ENCODE data around the gene KRTAP1-3.
"Not testable (repeated sequence)": the region's sequence is repeated elsewhere in the genome, so short reads cannot be mapped to it uniquely, and the experiment has no call there.

The KRTAP1-3 gene, protein sequence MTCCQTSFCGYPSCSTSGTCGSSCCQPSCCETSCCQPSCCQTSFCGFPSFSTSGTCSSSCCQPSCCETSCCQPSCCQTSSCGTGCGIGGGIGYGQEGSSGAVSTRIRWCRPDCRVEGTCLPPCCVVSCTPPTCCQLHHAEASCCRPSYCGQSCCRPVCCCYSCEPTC

DNA sequence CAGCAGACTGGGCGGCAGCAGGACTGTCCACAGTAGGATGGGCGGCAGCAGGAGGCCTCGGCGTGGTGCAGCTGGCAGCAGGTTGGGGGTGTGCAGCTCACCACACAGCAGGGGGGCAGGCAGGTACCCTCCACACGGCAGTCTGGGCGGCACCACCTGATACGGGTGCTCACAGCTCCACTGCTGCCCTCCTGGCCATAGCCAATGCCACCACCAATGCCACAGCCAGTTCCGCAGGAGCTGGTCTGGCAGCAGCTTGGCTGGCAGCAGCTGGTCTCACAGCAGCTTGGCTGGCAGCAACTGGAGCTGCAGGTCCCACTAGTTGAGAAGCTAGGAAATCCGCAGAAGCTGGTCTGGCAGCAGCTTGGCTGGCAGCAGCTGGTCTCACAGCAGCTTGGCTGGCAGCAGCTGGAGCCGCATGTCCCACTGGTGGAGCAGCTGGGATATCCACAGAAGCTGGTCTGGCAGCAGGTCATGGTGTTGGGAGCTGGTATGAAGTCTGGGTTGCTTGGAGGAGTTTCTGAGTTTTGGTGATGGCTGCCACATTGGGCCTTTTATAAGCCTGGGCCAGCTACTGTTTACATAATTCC is at the start of gene KRTAP1-3:
Gene KRTAP1-3 (minus strand): TSS at position 529 of the 590 bp plus-strand sequence. CDS start 53 bp downstream, at position 476.
- DNase-seq (ENCODE audit: low read depth): not testable (repeated sequence)

DNA sequence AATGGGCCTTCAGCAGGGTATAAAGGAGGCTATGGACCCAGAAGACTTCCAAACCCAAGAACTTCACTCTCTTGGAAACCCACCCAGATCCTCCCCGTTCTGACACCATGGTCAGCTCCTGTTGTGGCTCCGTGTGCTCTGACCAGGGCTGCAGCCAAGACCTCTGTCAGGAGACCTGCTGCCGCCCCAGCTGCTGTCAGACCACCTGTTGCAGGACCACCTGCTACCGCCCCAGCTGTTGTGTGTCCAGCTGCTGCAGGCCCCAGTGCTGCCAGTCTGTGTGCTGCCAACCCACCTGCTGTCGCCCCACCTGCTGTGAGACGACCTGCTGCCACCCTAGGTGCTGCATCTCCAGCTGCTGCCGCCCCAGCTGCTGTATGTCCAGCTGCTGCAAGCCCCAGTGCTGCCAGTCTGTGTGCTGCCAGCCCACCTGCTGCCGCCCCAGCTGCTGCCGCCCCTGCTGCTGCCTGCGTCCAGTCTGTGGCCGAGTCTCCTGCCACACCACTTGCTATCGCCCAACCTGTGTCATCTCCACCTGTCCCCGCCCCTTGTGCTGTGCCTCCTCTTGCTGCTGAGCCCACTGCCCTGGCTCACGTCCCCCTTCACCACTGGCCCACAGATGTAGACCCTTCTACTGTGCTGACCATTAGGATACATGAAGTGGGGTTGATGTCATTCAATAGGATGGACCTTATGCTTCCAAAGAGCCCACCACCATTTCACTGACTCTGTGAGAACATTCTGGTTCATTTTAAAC is 49.6 kb upstream of the KRTAP1-3 start, which contains the start of gene KRTAP4-7:
Gene KRTAP4-7 (plus strand): TSS at position 51 of the 757 bp plus-strand sequence. CDS start 57 bp downstream, at position 108.
- not testable (repeated sequence) for DNase-seq (ENCODE audit: low read depth)

DNA sequence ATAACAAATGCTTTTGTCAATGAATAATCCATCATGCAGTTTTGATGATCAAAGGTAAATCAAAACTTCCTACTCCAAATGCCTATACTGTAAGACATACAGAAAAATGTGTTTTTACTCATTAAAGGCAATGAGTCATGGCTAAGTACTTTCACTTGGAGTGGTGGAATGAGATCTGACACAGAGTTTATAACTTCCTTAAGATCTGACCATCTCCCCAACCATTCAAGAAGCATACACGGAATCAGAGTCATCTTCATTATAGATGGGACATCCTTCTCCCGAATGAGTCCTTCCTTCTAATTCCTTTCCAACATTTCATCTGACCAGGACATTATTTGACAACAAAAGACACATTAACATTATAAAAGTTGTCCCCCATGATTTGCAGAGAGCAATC is 48.8 kb upstream of the KRTAP1-3 start:
- not testable (repeated sequence) for DNase-seq (ENCODE audit: low read depth)

GRCh38 chr17:41082626-41083025 is 48.0 kb upstream of the KRTAP1-3 start:
- DNase-seq (ENCODE audit: low read depth): no peak

GRCh38 chr17:41076788-41077187 is 42.1 kb upstream of the KRTAP1-3 start:
- no peak for DNase-seq (ENCODE audit: low read depth)

DNA sequence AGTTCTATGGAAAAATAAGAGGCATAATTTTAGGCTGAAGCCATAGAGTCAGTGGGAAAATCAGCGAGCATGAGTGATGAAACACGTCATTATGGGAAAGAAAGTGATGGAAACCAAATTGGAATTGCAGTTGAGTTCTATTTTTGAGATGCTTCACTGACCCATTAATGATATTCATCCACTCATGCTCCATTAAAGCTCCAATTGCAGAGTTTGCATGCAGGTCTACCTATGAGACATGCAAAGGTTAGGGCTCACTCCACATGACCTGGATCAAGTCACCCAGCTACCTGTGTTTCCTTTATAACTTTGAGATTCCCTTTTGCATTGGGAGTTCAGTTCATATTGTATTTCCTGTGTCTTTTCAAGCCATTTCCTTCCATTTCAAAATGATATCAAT is 39.0 kb upstream of the KRTAP1-3 start:
- no peak for DNase-seq (ENCODE audit: low read depth)

- no peak for DNase-seq (ENCODE audit: low read depth)
These were observed 37.1 kb upstream of the KRTAP1-3 start for GRCh38 chr17:41071606-41072360.

- DNase-seq (ENCODE audit: low read depth): no peak
These were observed 34.4 kb upstream of the KRTAP1-3 start for GRCh38 chr17:41069031-41069430.

GRCh38 chr17:41067281-41067680 is 32.6 kb upstream of the KRTAP1-3 start:
- DNase-seq (ENCODE audit: low read depth): no peak

DNA sequence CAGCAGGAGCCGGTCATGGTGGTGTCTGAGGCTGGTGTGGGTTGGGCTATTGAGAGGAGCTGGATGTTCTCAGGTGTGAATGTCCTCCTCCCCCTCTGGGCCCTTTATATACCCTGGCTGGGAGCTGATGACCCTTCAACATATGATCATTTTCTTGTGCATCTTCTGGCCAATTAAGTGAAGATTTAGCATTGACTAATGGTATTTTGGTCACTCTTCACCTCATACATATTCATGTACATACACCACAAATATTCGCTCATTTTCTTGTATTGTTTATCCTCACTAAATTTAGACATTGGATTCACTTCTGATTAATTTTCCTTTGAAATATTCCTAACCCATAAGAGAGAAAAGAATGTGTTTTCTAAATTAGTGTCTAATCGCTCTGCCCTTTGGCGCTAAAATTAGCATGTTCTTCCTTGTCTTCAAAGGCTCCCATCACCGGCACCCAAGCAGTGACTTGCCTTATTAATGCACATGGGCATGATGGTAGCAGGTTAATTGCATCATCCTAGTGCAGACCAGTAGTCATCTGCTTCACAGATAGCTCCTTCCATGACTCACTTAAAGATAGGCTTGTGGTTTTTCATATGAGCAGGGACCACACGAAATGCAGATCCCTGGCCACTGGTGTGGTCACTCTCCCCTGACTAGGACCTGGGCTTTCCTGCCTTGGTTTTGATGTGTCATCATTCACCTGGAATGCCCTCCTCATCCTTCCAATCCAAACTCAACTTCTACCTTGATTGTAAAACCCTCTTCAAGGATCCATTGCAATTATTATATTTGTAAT is 31.4 kb upstream of the KRTAP1-3 start, which contains the start of gene KRTAP2-4:
Gene KRTAP2-4 (minus strand): TSS at position 51 of the 796 bp plus-strand sequence. CDS start 34 bp downstream, at position 17.
- DNase-seq (ENCODE audit: low read depth): no peak

- not testable (repeated sequence) for DNase-seq (ENCODE audit: low read depth)
These were observed 30.5 kb upstream of the KRTAP1-3 start for GRCh38 chr17:41065016-41065689.

GRCh38 chr17:41064301-41064700 is 29.6 kb upstream of the KRTAP1-3 start:
- DNase-seq (ENCODE audit: low read depth): no peak

- no peak for DNase-seq (ENCODE audit: low read depth)
These were observed 28.8 kb upstream of the KRTAP1-3 start for GRCh38 chr17:41063449-41063848.

DNA sequence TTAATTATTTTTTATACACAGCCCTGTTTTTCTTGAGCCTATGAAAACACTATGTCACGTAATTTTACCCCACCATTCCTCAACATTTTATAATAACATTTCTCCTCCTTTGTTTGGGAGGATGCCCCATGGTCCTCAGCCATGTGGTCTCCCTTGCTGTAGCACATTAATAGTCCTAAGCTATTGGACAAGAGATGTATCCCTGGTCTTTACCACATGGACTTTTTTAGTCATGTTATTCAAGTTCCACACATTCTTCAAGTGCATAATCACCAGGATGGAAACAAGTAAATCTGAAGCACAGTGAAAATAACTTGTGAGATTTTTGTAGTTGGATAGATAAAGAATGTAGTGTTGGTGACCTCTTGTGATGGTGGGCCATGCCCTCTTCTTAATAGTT is 27.3 kb upstream of the KRTAP1-3 start:
- no peak for DNase-seq (ENCODE audit: low read depth)

DNA sequence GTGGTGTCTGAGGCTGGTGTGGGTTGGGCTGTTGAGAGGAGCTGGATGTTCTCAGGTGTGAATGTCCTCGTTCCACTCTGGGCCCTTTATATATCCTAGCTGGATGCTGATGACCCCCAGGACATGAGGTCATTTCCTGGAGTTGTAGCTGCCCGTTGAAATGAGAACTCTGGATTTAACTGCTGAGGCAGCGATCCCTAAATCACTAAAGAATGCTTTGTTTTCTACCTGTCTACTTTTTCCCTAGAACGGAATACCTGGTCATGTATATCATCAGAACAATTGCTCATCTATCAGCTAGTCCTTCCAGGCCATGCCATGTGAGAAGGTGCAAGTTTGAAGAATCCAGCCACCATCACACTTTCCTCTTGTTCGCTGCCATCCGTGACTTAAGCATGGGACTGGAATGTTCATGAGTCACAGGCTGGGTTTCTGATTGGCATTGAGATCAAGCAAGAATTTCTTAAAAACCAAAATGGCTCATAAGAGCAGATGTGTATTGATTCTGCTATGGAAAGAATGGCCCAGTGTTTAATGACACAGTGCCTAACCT is 25.5 kb upstream of the KRTAP1-3 start, which contains the start of gene KRTAP2-3:
Gene KRTAP2-3 (minus strand): TSS at position 63 of the 553 bp plus-strand sequence. CDS start 64 bp downstream, outside the sequence.
- no peak for DNase-seq (ENCODE audit: low read depth)

- not testable (repeated sequence) for DNase-seq (ENCODE audit: low read depth)
These were observed 24.8 kb upstream of the KRTAP1-3 start for GRCh38 chr17:41059276-41060051.

- DNase-seq (ENCODE audit: low read depth): no peak
These were observed 24.1 kb upstream of the KRTAP1-3 start for GRCh38 chr17:41058741-41059140.

DNA sequence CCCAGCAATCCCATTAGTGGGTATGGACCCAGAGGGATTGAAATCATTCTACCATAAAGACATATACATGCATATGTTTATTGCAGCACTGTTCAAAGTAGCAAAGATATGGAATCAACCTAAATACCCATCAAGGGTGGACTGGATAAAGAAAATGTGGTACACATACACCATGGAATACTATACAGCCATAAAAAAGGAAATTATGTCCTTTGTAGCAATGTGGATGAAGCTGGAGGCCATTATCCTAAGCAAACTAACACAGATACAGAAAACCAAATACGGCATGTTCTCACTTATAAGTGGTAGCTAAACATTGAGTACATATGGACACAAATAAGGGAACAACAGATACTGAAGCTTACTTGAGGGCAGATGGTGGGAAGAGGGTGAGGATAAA is 22.9 kb upstream of the KRTAP1-3 start:
- no peak for DNase-seq (ENCODE audit: low read depth)

DNA sequence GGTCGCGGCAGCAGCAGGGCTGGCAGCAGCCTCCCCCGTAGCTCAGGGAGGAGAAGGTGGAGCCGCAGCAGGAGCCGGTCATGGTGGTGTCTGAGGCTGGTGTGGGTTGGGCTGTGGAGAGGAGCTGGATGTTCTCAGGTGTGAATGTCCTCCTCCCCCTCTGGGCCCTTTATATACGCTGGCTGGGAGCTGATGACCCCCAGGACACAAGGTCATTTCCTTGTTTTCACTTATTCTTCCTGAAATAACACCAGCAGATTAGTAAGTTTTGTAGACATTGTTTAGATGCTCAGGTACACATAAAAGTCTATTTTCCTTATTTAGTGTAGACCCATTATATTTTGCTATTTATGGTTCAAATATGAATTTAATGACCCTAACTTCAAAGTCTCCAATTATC is 20.5 kb upstream of the KRTAP1-3 start, which contains the start of gene KRTAP2-2:
Gene KRTAP2-2 (minus strand): TSS at position 101 of the 400 bp plus-strand sequence. CDS start 19 bp downstream, at position 82.
- DNase-seq (ENCODE audit: low read depth): not testable (repeated sequence)
